ENCODE results near the gene WBP1.

Gene WBP1

GRCh38 chr2:74505448-74506246 is 47.4 kb downstream of the WBP1 start:
- no peak for DNase-seq

DNA sequence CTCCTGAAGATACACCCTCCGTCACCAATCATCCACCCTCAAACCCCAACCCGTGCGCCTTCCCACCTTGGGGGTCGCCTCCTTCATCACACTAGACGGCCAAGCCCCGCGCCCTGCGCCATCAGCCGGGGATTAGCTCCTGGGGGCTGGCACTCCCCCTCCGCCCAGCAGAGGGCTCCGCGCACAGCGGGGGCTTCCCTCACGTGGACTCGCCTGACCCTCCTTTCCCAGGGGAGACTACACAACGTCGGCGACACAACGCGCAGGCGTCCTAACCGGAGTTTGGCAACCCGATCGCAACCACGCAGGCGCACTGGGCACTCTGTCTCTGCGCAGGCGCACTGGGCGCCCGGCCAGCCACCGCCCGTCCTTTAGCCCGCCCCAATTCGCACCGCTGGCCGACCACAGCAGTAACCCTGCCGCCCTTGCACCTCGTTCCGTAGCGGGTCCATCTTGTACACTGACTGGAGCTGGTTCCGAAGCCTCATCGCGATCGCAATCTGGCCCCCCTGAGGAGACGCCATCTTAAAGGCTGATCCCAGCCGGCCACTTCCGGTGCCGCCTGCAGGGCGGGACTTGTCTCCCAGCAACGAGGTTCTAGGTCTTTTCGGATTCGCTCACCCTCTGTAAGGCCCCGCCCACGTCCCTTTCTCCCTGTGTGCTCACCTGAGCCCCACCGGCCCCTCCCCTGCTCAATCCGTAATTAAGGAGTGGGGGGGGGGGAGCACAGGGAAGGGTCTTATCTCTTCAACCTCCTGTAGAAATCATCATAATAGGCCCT is 49.1 kb downstream of the WBP1 start, which contains the start of gene PCGF1:
TSS of gene PCGF1 (minus strand) at position 551 of the 781 bp plus-strand sequence. CDS start at position 524, 27 bp downstream.
- peak; percentile 94 for DNase-seq

DNA sequence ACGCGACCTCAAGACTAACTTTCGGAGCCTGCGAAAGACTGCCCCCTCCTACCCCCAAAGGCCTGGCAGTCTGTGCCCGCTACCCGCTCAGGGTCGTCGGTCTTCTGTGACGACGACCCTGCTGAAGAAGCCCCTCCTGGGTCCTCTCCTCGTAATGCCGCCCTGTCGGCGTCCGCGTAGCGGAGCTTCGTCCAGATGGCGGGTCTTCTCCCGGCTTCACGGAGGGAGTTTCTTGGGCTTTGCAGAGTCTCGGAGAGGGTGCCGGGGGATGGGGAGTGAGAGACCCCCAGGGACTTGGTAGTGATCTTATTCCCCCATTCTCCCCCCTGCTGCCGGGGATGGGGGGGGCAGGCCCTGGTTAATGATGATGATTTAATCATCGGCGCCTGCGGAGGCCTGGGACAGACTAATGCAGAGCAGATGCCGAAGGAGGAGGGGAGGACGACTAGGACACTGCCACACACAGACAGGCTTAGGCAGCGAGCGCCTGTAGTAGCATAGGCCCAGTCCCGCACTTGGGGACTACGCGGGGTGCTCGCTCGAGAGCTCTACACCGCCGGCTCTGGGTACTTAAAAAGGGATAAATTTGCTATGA is 49.8 kb downstream of the WBP1 start:
- DNase-seq = peak; percentile 28

DNA sequence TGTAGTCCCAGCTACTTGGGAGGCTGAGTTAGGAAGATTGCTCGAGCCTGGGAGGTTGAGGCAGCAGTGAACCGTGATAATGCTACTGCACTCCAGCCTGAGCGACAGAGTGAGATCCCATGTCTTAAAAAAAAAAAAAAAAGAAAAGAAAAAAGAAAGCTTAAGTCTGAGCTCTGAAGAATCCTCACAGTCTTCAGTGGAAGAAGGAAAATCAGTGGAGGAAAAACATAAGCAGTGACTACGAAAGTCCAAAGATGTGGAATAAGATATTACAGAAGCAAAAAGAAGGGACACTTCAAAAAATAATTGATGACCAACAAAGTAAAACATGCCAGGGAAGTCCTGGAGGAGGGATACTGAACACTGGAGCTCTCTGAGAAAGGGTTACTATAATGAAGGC is 52.0 kb downstream of the WBP1 start:
- no peak for DNase-seq

All from NCI-H774 (cell line).